H1 (cell line): ENCODE measurements around the gene PBXIP1. TPM values are rescaled to one million over a fixed set of nuclear protein-coding genes. Genes with fewer than 3 reads are reported as not detected.
A peak's percentile ranks its signal among the peaks of the same experiment; 100 is the strongest.

ENCODE experiments used
- CTCF ChIA-PET: fragments of 300-600 bp; sonication (Branson Sonifier 250); formaldehyde crosslinking; loops from one replicate; lab custom pipeline; 2021; ENCODE audit not compliant: partially characterized antibody; lab: Charles Lee
- POLR2A ChIA-PET: fragments of 300-600 bp; sonication (Branson Sonifier 250); formaldehyde crosslinking; loops from one replicate; lab custom pipeline; 2021; ENCODE audit warnings: inconsistent platforms; ENCODE audit not compliant: partially characterized antibody; lab: Charles Lee
- DNase-seq, 2 experiments: peaks; one replicate each; pipeline versions ENCODE4 v3.0.0 to v3.0.0-alpha.2; 2010 to 2022; ENCODE audit warnings: low spot score in 2 of 2, low read depth in 1 of 2, mixed read lengths in 1 of 2
- FAIRE-seq: peaks from 2 replicates; lab custom pipeline; 2011; peaks lifted over from hg19 to GRCh38; lab: Jason Lieb, UNC
- H2AFZ ChIP-seq: 2 replicates; pipeline ENCODE4 v1.8.1; 2012; ENCODE audit warnings: low read length, inconsistent platforms
- H2AK5ac ChIP-seq: 2 replicates; pipeline ENCODE4 v1.6.1; 2013; ENCODE audit warnings: low read depth, low read length
- H2BK120ac ChIP-seq: replicated peaks from 2 replicates; pipeline ENCODE3; 2013; ENCODE audit warnings: low read depth, low read length, inconsistent platforms
- H2BK12ac ChIP-seq: 2 replicates; pipeline ENCODE4 v1.6.1; 2013; ENCODE audit warnings: low read depth, low read length
- H2BK15ac ChIP-seq: 2 replicates; pipeline ENCODE4 v1.6.1; 2013; ENCODE audit warnings: low read length
- H2BK20ac ChIP-seq: 2 replicates; pipeline ENCODE4 v1.6.1; 2013; ENCODE audit warnings: low read length
- H2BK5ac ChIP-seq: 2 replicates; pipeline ENCODE4 v1.6.1; 2013; ENCODE audit warnings: low read depth, low read length
- H3K14ac ChIP-seq: 2 replicates; pipeline ENCODE4 v1.6.1; 2013; ENCODE audit warnings: inconsistent platforms; ENCODE audit not compliant: insufficient read length
- H3K18ac ChIP-seq: 2 replicates; pipeline ENCODE4 v1.6.1; 2013; ENCODE audit warnings: low read length; ENCODE audit errors: extremely low read depth
- H3K23ac ChIP-seq: 2 replicates; pipeline ENCODE4 v1.6.1; 2013; ENCODE audit warnings: inconsistent platforms; ENCODE audit not compliant: insufficient read length
- H3K23me2 ChIP-seq: 2 replicates; pipeline ENCODE4 v1.6.1; 2013; ENCODE audit warnings: low read depth, low read length
- H3K27ac ChIP-seq: 2 replicates; pipeline ENCODE4 v1.6.1; 2011; ENCODE audit warnings: low read depth, low read length, inconsistent platforms
- H3K27me3 ChIP-seq, 4 experiments: replicated peaks in 1 of 4; 1 replicate in 1 of 4; 2 replicates in 3 of 4; pipeline versions ENCODE4 v1.6.1 to v1.8.1; 2011 to 2013; ENCODE audit warnings: low read length in 3 of 4, mild to moderate bottlenecking in 3 of 4, inconsistent platforms in 2 of 4, mixed read lengths in 2 of 4, moderate library complexity in 1 of 4; ENCODE audit not compliant: control insufficient read depth in 3 of 4, insufficient read depth in 3 of 4; ENCODE audit errors: extremely low read depth in 1 of 4
- H3K36me3 ChIP-seq, 4 experiments: 2 replicates each; pipeline versions ENCODE4 v1.6.1 to v1.8.1; 2011 to 2013; ENCODE audit warnings: mild to moderate bottlenecking in 4 of 4, low read length in 3 of 4, moderate library complexity in 2 of 4, control low read depth in 1 of 4, inconsistent platforms in 1 of 4; ENCODE audit not compliant: insufficient read depth in 4 of 4, control insufficient read depth in 2 of 4
- H3K4ac ChIP-seq: replicated peaks from 2 replicates; pipeline ENCODE3; 2013; ENCODE audit warnings: low read length, low read depth, mixed read lengths, inconsistent platforms; ENCODE audit not compliant: insufficient read length
- H3K4me1 ChIP-seq, 4 experiments: replicated peaks in 1 of 4; 1 replicate in 1 of 4; 2 replicates in 3 of 4; pipeline versions ENCODE4 v1.6.1 to v1.8.1; 2011 to 2013; ENCODE audit warnings: low read length in 3 of 4, inconsistent platforms in 2 of 4, mixed read lengths in 1 of 4; ENCODE audit not compliant: insufficient read depth in 4 of 4, control insufficient read depth in 3 of 4
- H3K4me2 ChIP-seq, 2 experiments: 2 replicates each; pipeline versions ENCODE4 v1.6.1 to v1.8.1; 2011 to 2013; ENCODE audit warnings: low read depth in 2 of 2, low read length in 2 of 2, control low read depth in 1 of 2, inconsistent platforms in 1 of 2, mild to moderate bottlenecking in 1 of 2; ENCODE audit not compliant: insufficient read depth in 1 of 2
- H3K4me3 ChIP-seq, 4 experiments: fragments of 200-600, 300-600 bp in 1 of 4; sonication (generic), shearing (Covaris generic), sonication (Bioruptor Twin) in 1 of 4; 2 replicates each; pipeline versions ENCODE4 v1.5.1 to v1.8.1; 2011 to 2016; ENCODE audit warnings: low read length in 4 of 4, low read depth in 3 of 4, control low read depth in 2 of 4, inconsistent platforms in 2 of 4, mild to moderate bottlenecking in 2 of 4, mixed read lengths in 1 of 4, moderate library complexity in 1 of 4; ENCODE audit not compliant: insufficient read depth in 2 of 4; ENCODE audit errors: extremely low read depth in 1 of 4
- H3K56ac ChIP-seq: replicated peaks from 2 replicates; pipeline ENCODE3; 2013; ENCODE audit warnings: low read depth, mild to moderate bottlenecking, mixed read lengths, low read length, inconsistent platforms; ENCODE audit not compliant: insufficient read length
- H3K79me1 ChIP-seq: 2 replicates; pipeline ENCODE4 v1.6.1; 2013; ENCODE audit warnings: low read depth, low read length, control low read depth
- H3K79me2 ChIP-seq, 2 experiments: 2 replicates each; pipeline versions ENCODE4 v1.6.1 to v1.8.1; 2012 to 2013; ENCODE audit warnings: low read length in 2 of 2, mild to moderate bottlenecking in 2 of 2, inconsistent platforms in 1 of 2; ENCODE audit not compliant: insufficient read depth in 2 of 2, control insufficient read depth in 1 of 2
- H3K9ac ChIP-seq, 4 experiments: replicated peaks in 1 of 4; 1 replicate in 1 of 4; 2 replicates in 3 of 4; pipeline versions ENCODE4 v1.6.1 to v1.8.1; 2011 to 2013; ENCODE audit warnings: low read depth in 3 of 4, low read length in 3 of 4, control low read depth in 2 of 4, mild to moderate bottlenecking in 2 of 4, moderate library complexity in 2 of 4, inconsistent platforms in 1 of 4; ENCODE audit errors: extremely low read depth in 1 of 4
- H3K9me3 ChIP-seq, 2 experiments: 2 replicates each; pipeline versions ENCODE4 v1.6.1 to v1.8.1; 2012 to 2013; ENCODE audit warnings: mild to moderate bottlenecking in 2 of 2, moderate library complexity in 2 of 2, control low read depth in 1 of 2, inconsistent platforms in 1 of 2, low read depth in 1 of 2, low read length in 1 of 2, mixed read lengths in 1 of 2; ENCODE audit not compliant: insufficient read depth in 2 of 2
- H4K20me1 ChIP-seq, 2 experiments: replicated peaks in 1 of 2; 2 replicates each; pipeline versions ENCODE3 to v1.8.1; 2011 to 2013; ENCODE audit warnings: inconsistent platforms in 2 of 2, low read length in 2 of 2, mild to moderate bottlenecking in 1 of 2; ENCODE audit not compliant: insufficient read depth in 2 of 2, control insufficient read depth in 1 of 2
- H4K5ac ChIP-seq: 2 replicates; pipeline ENCODE4 v1.6.1; 2013; ENCODE audit warnings: low read length, low read depth, mixed read lengths, inconsistent platforms; ENCODE audit not compliant: insufficient read length
- H4K8ac ChIP-seq: 2 replicates; pipeline ENCODE4 v1.8.0; 2013; ENCODE audit warnings: mild to moderate bottlenecking, moderate library complexity, low read length, inconsistent platforms; ENCODE audit not compliant: insufficient read depth; ENCODE audit errors: extremely low read depth
- H4K91ac ChIP-seq: replicated peaks from 2 replicates; pipeline ENCODE3; 2013; ENCODE audit warnings: low read length, mixed read lengths, inconsistent platforms; ENCODE audit not compliant: insufficient read length
- BCL11A ChIP-seq, 2 experiments: IDR thresholded peaks; one replicate each; pipeline ENCODE4 v1.6.1; 2011; ENCODE audit warnings: low read depth in 2 of 2, low read length in 2 of 2, mild to moderate bottlenecking in 2 of 2
- CHD1 ChIP-seq: IDR thresholded peaks from 2 replicates; pipeline ENCODE4 v1.6.1; 2012; ENCODE audit warnings: low read depth, low read length, improper control_type of control experiment
- JUN ChIP-seq: IDR thresholded peaks from 2 replicates; pipeline ENCODE4 v1.6.1; 2011; ENCODE audit warnings: low read depth, mild to moderate bottlenecking, improper control_type of control experiment, low read length
- POU5F1 ChIP-seq: IDR thresholded peaks from 2 replicates; pipeline ENCODE4 v1.6.1; 2011; ENCODE audit warnings: low read depth, mild to moderate bottlenecking, low read length, moderate library complexity
- SP1 ChIP-seq: IDR thresholded peaks from 2 replicates; pipeline ENCODE4 v1.6.1; 2011; ENCODE audit warnings: low read depth, low read length
- WGBS, 2 experiments: shearing (Covaris generic) in 1 of 2; methylation state at CpG; one replicate each; pipeline versions ENCODE4 v1.1.6 to v1.1.7; 2013 to 2015; ENCODE audit warnings: low lambda C conversion rate in 2 of 2, mixed read lengths in 2 of 2, inconsistent platforms in 1 of 2, low coverage in 1 of 2, missing lambda C conversion rate in 1 of 2; ENCODE audit not compliant: insufficient replicate concordance in 2 of 2, insufficient coverage in 1 of 2, insufficient read length in 1 of 2; ENCODE audit errors: extremely low coverage in 1 of 2, missing lambda C conversion rate in 1 of 2; 5-methylcytosine and 5-hydroxymethylcytosine counted together
- polyA plus RNA-seq, 7 experiments: library from polyadenylated mRNA; depleted of rRNA in 3 of 7; stranded (reverse) in 5 of 7; unstranded in 2 of 7; fragments of >200 nt in 5 of 7; fragments of 200-250 nt in 2 of 7; gene quantifications; 1 replicate in 5 of 7; 2 replicates in 1 of 7; 4 replicates in 1 of 7; pipeline versions ENCODE4 v1.2.1 to v1.2.3, GENCODE V29; 2011 to 2013; ENCODE audit warnings: missing spikeins in 2 of 7, mixed read lengths in 2 of 7
- total RNA-seq: library from RNA; stranded (reverse); fragmentation: NEBNext Ultra II Directional; extraction: Animal tissue kit (Norgen Biotek cat#: 25700); gene quantifications from 2 replicates; pipeline ENCODE4 v1.2.1, GENCODE V29; 2021

The PBXIP1 gene
- total and polyA plus RNA-seq, 2 of the 8 experiments (the other 6 are each of a cell fraction or from before 2014, with no cell fraction given) = 12.0 to 19.8 TPM

GRCh38 chr1:154957091-154957657, 1.3 kb upstream of the PBXIP1 start:
- peaks cover 0 to 17% of the 10 kb centered on the region in 2 experiments for H3K79me2 ChIP-seq
- H2AFZ ChIP-seq = no peak overlapping the region
- peak overlapping the region in 1 of 4 experiments; percentile 77; a peak in 4 of 8 replicates for H3K4me3 ChIP-seq
- H3K18ac ChIP-seq = no peak overlapping the region
- no peak overlapping the region for H3K56ac ChIP-seq
- no peak overlapping the region for H3K23ac ChIP-seq
- H4K20me1 ChIP-seq = peaks cover 1 to 10% of the 10 kb centered on the region in 2 experiments
- peaks cover 4 to 28% (median 9%) of the 10 kb centered on the region in 4 experiments for H3K4me1 ChIP-seq
- H3K27ac ChIP-seq = 0 out of 2 replicates have a peak overlapping the region, but pooled peaks have one; percentile 9
- H3K27me3 ChIP-seq = no peaks in the 10 kb centered on the region; a peak in 2 of 7 replicates
- peaks cover 3 to 5% (median 4%) of the 10 kb centered on the region in 4 experiments; a peak in 5 of 8 replicates for H3K36me3 ChIP-seq
- DNase-seq (no peak), FAIRE-seq (no peak)
- H3K4ac ChIP-seq = no peak overlapping the region
- H3K9ac ChIP-seq = no peak overlapping the region
- no peaks in the 10 kb centered on the region for H3K9me3 ChIP-seq
- no peak overlapping the region for H2BK120ac ChIP-seq
- H4K5ac ChIP-seq = no peak overlapping the region
- WGBS, 2 experiments = 70% methylated on average over 9 of the region's 9 CpGs; no CpG with 5 or more reads in 1 of the 2 experiments
- CTCF ChIA-PET = interaction anchor here (1.4 to 9.8 kb wide), 10 partner anchors 13 to 397 kb away, joined by 4 to 132 read pairs (median 8); partner anchors contain the start of genes LENEP and SHC1
- POLR2A ChIA-PET = interaction anchor here (0.7 to 18.6 kb wide), 7 partner anchors 12 to 95 kb away, joined by 3 to 662 read pairs (median 7); partner anchors contain the start of genes ADAM15, CKS1B, FLAD1 and LENEP
- TF ChIP-seq SP1 (no peak), CHD1 (no peak), JUN (no peak), BCL11A (IDR thresholded peaks at IDR 0.05; ENCODE audit: low read depth in 2 of 2, low read length in 2 of 2) (no peak), POU5F1 (no peak)
- H3K4me2 ChIP-seq = peak overlapping the region; percentile 92 to 93
- no peak overlapping the region; the same call in 1 of the 2 replicates for H2BK12ac ChIP-seq
- no peak overlapping the region for H2BK15ac ChIP-seq
- H4K8ac ChIP-seq = no peak overlapping the region
- peaks cover 10% of the 10 kb centered on the region for H3K79me1 ChIP-seq
- no peak overlapping the region for H2BK5ac ChIP-seq
- H4K91ac ChIP-seq = no peak overlapping the region
- no peak overlapping the region for H2BK20ac ChIP-seq
- H3K23me2 ChIP-seq = peaks cover 5% of the 10 kb centered on the region
- H3K14ac ChIP-seq = no peak overlapping the region
- no peak overlapping the region for H2AK5ac ChIP-seq
